Measurements from ENCODE around the gene GPR156. TPM values are rescaled to one million over a fixed set of nuclear protein-coding genes. Genes with fewer than 3 reads are reported as not detected.
"Not testable (repeated sequence)": the region's sequence is repeated elsewhere in the genome, so short reads cannot be mapped to it uniquely, and the experiment has no call there.

Gene GPR156
- total and polyA plus RNA-seq, 4 donors = 0.08 to 0.71 (median 0.41) TPM

GRCh38 chr3:120157113-120157512 is 127.9 kb downstream of the GPR156 start:
- DNase-seq (no peak), ATAC-seq (ENCODE audit: insufficient read depth, low FRiP score) (no peak)
- H3K4me3 ChIP-seq = no peak overlapping the region
- no peak for TF ChIP-seq CTCF (IDR thresholded peaks at IDR 0.05; ENCODE audit: control extremely low read depth, extremely low read depth)
- WGBS, 2 donors = 51 to 89% methylated on average over 3 of the region's 3 CpGs
- H3K9ac ChIP-seq (ENCODE audit: insufficient read depth in 1 of 2, low read length in 2 of 2) = no peak overlapping the region
- peaks cover 0 to 10% (median 3%) of the 10 kb centered on the region in 4 donors for H3K9me3 ChIP-seq (ENCODE audit: control insufficient read depth in 4 of 4, insufficient read depth in 3 of 4, low read length in 3 of 4)
- H3K27ac ChIP-seq (ENCODE audit: low read depth in 1 of 2, low read length in 1 of 2) = peak overlapping the region in 1 of 2 donors; percentile 68
- peaks cover 0 to 4% (median 0%) of the 10 kb centered on the region in 5 donors for H3K4me1 ChIP-seq (ENCODE audit: control insufficient read depth in 5 of 5, insufficient read depth in 5 of 5, low read length in 5 of 5)
- no peaks in the 10 kb centered on the region for H3K36me3 ChIP-seq (ENCODE audit: control insufficient read depth in 4 of 4, insufficient read depth in 4 of 4, low read length in 4 of 4)
- no peaks in the 10 kb centered on the region for H3K27me3 ChIP-seq (ENCODE audit: control insufficient read depth in 3 of 3, insufficient read depth in 3 of 3, low read length in 2 of 3)

GRCh38 chr3:120156699-120157098 is 128.3 kb downstream of the GPR156 start:
- no peak overlapping the region for H3K4me3 ChIP-seq
- TF ChIP-seq CTCF (IDR thresholded peaks at IDR 0.05; ENCODE audit: control extremely low read depth, extremely low read depth) = no peak
- H3K27ac ChIP-seq (ENCODE audit: low read depth in 1 of 2, low read length in 1 of 2) = no peak overlapping the region
- peaks cover 0 to 4% (median 0%) of the 10 kb centered on the region in 5 donors for H3K4me1 ChIP-seq (ENCODE audit: control insufficient read depth in 5 of 5, insufficient read depth in 5 of 5, low read length in 5 of 5)
- no peak overlapping the region for H3K9ac ChIP-seq (ENCODE audit: insufficient read depth in 1 of 2, low read length in 2 of 2)
- no peaks in the 10 kb centered on the region for H3K27me3 ChIP-seq (ENCODE audit: control insufficient read depth in 3 of 3, insufficient read depth in 3 of 3, low read length in 2 of 3)
- no peak for DNase-seq
- no peaks in the 10 kb centered on the region for H3K36me3 ChIP-seq (ENCODE audit: control insufficient read depth in 4 of 4, insufficient read depth in 4 of 4, low read length in 4 of 4)
- ATAC-seq (ENCODE audit: insufficient read depth, low FRiP score) = no peak
- H3K9me3 ChIP-seq (ENCODE audit: control insufficient read depth in 4 of 4, insufficient read depth in 3 of 4, low read length in 3 of 4) = peaks cover 0 to 10% (median 3%) of the 10 kb centered on the region in 4 donors

- H3K9me3 ChIP-seq (ENCODE audit: control insufficient read depth in 4 of 4, insufficient read depth in 3 of 4, low read length in 3 of 4); H3K4me1 ChIP-seq (ENCODE audit: control insufficient read depth in 5 of 5, insufficient read depth in 5 of 5, low read length in 5 of 5); H3K27ac ChIP-seq (ENCODE audit: low read depth in 1 of 2, low read length in 1 of 2); ATAC-seq (ENCODE audit: insufficient read depth, low FRiP score); DNase-seq; H3K9ac ChIP-seq (ENCODE audit: insufficient read depth in 1 of 2, low read length in 2 of 2); H3K36me3 ChIP-seq (ENCODE audit: control insufficient read depth in 4 of 4, insufficient read depth in 4 of 4, low read length in 4 of 4); H3K27me3 ChIP-seq (ENCODE audit: control insufficient read depth in 3 of 3, insufficient read depth in 3 of 3, low read length in 2 of 3); H3K4me3 ChIP-seq: not testable (repeated sequence)
- WGBS, 2 donors = 74 to 79% methylated on average over 3 of the region's 3 CpGs
Observed at GRCh38 chr3:120155694-120156093, 129.3 kb downstream of the GPR156 start.

GRCh38 chr3:120155108-120155507 is 129.9 kb downstream of the GPR156 start:
- Histone ChIP-seq H3K4me3 (no peak overlapping the region), H3K27me3 (ENCODE audit: control insufficient read depth in 3 of 3, insufficient read depth in 3 of 3, low read length in 2 of 3) (no peaks in the 10 kb centered on the region), H3K9ac (ENCODE audit: insufficient read depth in 1 of 2, low read length in 2 of 2) (no peak overlapping the region), H3K36me3 (ENCODE audit: control insufficient read depth in 4 of 4, insufficient read depth in 4 of 4, low read length in 4 of 4) (no peaks in the 10 kb centered on the region), H3K27ac (ENCODE audit: low read depth in 1 of 2, low read length in 1 of 2) (no peak overlapping the region), H3K9me3 (ENCODE audit: control insufficient read depth in 4 of 4, insufficient read depth in 3 of 4, low read length in 3 of 4) (peaks cover 0 to 10% (median 3%) of the 10 kb centered on the region in 4 donors), H3K4me1 (ENCODE audit: control insufficient read depth in 5 of 5, insufficient read depth in 5 of 5, low read length in 5 of 5) (peaks cover 0 to 4% (median 0%) of the 10 kb centered on the region in 5 donors)
- DNase-seq (no peak), ATAC-seq (ENCODE audit: insufficient read depth, low FRiP score) (no peak)
- no peak for TF ChIP-seq CTCF (IDR thresholded peaks at IDR 0.05; ENCODE audit: control extremely low read depth, extremely low read depth)
